Stimulated activated CD8-positive, alpha-beta memory T cell treated with anti-CD3 and anti-CD28 coated beads, Interleukin-4, amount 100 ng/mL, for 4 hours (primary cell): ENCODE data around the gene WNK2.

Experiments used
- DNase-seq, 2 donors: peaks; one replicate each; pipeline ENCODE4 v3.0.0-alpha.2; 2020; ENCODE audit warnings: low read depth in 2 of 2, low spot score in 1 of 2

The WNK2 gene

DNA sequence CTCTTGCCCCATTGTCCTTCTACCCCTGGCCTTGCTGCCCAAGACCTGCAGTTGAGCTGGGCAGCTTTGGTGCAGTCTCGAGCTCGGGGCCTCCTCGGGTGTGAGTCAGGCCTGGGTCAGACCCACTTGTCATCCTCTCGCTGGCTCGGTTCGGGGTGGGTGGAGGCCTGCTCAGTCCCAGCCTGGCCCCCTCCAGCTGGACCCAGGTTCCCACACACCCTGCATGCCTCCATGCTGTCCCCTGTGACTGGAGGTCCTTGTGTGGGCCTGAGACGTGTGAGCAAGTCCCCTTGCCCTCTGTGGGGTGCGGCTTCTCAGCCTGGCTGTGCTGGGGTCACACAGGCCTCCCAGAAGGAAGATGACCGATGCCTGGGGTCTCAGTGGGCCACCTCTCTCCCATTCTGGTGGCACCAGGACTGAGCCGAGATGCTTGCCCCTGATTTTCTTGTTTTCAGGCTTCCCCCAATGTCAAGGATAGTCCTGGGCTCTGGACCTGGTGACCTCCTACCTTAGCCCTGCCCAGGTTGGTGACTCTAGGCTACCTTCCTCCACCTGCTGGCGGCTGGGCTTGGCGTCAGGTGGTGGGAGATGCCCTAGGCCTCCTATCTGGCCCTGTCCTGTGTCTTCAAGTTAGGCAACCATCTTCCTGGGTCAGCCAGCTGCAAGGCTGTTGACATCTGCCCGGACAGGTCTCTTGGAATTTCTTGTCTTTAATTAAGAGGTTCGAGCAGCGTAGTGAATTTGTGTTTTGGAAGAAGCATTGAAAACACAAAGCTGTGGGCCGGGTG, 15.1 kb downstream of the WNK2 start:
- DNase-seq: no peak

DNA sequence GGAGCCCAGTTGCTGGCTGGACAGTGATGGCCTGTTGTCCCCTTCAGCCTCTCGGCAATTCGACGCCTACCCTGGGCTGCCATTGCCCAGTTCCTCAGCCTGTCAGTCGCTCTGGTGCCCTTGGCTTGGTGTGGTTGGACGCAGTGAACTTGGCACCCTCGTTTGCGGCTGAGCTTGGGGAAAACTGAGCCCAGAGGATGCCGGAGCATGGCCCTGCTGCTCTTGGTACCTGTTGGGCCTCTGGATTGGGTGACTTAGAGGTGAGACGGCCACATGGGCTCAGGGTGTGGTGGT, 16.5 kb downstream of the WNK2 start:
- no peak for DNase-seq

DNA sequence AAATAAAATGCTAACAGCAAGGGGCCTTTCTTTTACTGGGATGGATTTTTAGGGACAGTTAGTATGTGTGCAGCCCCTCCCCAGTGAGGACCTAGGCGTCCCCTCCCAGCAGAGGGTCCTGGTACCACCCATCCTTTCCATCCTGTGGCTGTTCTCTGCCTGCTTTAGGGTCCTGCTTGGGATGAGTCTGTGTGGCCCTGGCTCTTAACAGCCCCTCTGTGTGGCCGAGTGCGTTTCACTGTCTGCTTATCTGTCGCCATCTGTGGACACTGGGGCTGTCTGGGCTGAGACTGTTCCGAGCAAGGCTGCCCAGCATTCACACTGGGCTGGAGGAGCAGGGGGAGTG, 17.0 kb downstream of the WNK2 start:
- no peak for DNase-seq

DNA sequence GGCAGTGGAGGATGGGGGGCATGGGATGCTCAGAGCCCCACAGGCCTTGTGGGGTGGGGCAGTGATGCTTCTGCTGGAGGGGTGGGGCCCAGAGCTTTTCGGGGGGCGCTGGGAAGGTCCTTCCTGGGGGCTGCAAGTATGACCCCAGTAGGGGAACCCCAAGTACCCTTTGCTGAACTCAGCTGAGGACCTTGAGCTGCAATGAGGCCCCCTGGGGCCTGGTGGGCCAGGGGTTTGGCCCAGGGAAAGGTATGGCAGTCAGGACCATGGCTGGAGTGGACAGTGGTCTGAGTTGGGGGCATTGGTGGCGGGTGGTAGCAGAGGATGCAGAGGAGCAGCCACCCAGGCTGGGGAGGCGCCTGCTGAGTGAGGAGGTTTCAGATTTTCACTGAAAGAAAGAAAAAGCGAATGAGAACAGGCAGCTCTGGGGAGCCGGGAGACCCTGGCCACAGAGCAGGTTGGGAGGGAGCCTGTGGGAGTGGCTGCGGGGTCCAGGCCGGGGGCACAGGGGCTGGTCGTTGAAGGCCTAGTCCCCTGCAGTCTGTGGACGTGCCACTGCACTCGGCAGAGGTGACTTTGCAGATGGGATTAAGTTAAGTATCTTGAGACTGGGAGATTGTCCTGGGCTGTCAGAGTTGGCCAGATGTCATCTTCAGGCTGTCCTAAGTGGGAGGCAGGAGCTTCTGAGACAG, 19.2 kb downstream of the WNK2 start:
- DNase-seq: no peak

DNA sequence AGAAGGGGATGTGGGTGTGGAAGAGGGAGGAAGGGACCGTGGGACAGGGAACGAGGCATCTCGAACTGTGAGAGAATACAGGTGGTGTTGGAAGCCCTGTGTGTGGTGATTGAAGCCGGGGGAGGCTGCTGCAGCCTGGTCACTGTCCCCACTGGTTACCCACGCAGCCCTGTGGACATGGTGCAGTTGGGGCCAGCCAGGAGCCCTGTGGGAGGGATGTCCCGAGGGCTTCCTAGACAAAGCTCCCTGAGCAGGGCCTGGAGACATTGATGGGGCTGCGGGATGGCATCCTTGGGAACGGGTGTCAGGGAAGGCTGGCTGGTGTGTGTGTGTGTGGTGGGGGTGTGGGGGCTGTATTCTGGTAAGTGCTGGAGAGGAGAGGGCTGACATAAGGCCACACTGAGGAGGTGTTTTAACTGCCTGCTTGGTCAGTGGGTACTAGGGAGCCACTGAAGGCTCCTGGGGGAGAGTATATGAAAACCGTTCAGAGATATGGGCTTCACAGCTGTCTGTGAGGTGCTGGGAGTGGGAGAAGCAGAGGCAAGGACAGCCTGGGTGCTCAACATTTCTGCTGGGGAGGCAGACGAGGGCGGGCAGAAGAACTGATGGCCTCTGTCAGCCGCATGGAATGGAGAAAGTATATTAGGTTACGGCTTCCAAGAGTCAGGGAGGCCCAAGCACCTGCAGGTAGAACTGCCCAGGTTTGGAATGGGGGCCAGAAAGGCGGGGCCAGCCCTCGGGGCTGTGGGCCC, 20.0 kb downstream of the WNK2 start:
- DNase-seq: no peak

DNA sequence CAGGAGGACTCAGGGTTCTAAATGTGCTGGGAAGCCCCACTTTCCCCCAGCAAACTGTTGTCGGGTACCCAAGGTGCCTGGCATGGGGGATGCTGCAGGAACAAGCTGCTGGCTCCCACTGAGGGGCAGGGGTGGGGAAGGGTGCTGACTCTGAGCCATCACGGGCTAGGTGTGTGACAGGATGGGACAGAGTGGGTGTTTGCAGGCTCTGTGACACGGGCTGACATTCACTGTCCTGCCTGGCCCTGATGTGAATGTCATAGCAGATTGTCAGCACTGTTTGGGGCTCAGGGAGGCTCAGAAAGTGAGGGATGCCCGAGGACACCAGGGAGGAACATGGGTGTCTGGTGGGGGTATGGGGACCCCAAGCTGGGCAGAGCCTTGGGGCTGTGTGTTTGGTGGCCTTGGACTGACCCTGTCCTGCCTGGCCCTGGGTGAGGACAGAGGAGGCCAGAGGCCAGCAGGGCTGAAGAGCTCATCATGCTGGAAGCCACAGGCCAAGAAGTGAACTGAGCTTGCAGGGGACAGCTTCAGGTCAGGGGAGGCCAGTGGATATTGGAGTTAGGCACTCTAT, 20.6 kb downstream of the WNK2 start:
- no peak for DNase-seq

DNA sequence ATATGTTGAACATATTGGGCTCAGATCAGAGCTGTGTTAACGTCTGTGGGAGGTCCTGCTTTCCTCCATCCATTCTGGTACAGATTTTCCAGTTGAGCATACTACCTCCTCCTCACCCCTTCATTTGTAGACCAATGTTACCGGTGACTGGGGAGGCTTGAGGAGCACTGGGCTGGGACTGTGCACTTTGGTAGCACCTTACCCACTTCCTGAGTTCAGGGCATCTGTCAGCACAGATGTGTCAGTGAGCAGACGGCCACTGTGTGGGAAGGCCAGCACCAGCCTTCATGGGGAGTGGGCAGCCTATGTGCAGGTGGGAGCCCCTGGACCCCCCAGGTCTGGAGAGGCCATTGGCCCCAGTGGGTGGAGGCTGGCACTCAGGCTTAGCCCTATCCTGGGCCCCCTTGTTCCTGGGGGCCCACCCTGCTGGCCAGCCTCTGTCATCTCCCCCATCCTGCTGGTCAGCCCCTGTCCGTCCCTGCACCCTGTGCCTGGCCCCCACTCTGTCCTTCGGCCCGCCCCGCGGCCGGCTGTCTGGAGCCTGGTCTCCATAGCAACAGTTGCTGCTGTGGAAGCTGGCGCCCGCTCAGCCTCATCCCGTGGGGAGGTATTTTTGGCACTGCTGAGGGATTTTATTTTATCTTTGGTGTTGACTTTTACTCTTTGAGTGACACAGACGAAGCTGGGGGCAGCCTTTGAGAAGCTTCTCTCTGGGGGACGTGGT, 21.3 kb downstream of the WNK2 start:
- no peak for DNase-seq

DNA sequence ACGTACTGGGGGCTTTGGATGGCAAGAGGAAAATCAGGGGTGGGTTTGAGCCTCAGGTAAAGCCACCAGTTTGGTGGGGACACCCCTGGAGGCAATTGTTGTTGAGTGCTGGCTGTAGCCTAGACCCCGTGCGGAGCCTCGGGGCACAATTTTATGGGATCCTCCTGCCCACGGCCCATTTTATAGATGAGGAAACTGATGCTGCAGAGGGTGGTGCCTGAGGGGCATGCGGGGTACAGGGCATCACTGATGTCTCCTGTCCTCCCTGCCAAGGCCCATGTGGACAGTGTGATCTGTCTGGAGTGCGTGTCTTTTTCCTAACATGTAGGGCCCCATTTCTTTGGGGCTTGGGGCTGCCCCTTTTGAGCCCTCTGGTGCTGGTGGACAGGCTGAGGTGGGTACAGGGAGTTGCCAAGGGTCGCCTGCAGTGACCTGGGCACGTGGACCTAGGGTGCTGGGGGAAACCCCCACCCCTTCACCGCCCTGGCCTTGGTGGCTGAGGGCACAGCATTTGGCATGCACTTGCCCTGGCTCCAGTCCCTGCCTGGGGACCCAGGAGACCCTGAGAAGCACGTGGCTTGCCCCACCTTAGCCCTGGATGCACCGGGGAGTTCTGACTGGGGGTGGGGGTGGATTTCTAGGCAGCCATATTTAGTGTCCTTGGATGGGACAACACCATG, 22.1 kb downstream of the WNK2 start:
- DNase-seq: no peak

DNA sequence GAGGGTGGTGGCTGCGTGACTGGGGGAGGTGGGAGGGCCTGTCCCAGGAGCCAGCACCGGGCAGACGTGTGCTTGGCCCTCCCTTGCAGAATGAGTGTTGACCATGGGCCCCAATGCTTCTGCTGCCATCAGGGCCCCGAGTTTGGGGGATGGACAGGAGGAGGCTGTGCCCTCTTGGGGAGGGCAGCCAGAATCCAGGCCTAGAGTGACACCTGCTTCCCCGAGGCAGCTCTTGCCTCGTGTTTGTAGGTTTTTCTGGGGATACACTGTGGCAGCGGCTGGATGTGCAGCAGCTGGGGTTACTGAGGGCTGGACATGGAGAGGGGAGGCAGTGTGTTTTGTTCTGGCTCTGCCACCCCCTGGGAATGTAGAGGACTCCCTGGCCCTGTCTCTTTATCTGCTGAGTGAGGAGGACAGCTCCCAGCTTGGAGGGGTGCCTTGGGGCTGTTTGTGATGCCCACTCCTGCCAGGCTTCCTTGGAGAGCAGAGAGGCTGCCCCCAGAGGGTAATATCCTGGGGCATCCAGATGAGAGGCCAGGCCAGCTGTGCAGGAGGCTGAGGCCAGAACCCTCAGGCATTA, 22.7 kb downstream of the WNK2 start:
- no peak for DNase-seq

DNA sequence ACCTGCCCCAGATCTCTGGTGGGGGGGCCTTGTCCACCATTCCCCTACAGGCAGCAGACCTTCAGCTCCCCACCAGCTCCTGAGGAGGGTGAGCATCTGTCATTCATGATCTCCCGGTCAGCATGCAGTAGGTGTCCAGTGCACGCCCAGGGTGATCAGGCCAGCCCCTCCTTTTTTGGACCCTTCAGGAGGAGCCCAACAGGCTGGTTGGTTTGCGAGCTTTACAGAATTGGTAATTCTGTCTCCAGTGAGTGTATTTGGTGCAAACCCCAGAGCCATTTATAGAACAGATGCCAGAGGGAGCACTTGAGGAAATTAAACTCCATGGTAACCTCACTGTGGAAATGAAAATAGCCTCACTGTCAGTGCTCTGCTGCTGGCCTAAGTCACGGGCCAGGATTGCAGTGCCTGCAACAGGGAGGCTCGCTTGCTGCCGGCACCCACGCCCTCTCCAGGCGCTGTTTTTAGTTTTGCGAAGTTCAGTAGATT, 23.4 kb downstream of the WNK2 start:
- no peak for DNase-seq

DNA sequence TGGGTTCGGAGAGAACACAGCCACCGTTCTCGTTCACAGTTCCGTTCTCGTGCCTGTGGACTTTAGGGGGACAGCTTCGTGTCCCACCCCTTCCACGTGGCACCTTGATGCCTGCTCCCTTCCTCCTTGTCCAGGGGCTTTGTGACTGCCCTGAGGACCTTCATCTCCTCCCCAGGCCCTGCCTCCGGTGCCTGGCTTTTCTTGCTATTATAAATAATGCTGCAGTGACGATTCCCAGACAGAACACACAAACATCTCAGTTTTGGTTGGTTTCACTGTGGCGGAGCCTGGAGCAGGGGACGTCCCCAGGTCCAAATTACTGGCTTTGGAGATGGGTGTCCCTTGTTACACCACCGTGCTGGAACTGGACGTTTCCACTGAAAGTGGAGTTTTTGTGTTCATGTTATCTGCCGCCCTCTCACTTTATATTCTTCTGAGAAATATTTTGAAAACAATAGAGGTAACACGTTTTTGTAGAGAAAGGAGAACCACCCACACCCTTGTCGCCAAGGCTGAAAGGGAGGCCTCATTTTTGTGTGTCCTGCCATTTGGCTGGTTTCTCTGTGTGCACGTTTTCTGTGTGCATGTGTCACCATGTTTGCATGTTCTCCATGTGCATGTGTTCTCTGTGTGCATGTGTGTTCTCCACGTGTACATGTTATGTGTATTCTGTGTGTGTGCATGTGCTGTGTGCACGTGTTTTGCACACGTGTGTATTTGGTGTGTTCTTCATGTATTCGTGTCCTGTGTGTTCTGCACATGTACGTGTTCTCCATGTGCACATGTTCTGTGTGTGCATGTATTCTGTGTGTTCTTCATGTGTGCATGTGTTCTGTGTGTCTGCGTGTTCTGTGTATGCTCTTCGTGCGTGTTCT, 24.2 kb downstream of the WNK2 start:
- no peak for DNase-seq

DNA sequence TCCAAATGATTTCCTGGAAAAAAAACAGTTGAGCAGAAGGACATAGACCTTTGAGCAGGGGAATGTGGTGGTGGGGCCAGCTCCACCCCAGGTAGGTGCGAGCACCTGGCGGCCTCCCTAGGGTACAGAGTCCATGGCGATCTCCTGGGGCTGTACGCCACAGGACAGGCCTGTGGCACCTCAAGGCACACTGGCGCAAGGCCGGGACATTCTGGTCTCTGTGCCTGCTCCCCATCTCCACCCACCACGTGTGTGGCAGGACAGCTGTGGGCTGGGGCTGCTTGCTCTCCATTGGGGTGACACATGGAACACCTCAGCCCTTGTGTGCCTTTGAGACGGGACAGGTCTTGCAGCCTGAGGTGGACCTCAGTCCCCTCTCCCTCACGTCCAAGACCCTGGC, 25.2 kb downstream of the WNK2 start:
- DNase-seq: no peak

DNA sequence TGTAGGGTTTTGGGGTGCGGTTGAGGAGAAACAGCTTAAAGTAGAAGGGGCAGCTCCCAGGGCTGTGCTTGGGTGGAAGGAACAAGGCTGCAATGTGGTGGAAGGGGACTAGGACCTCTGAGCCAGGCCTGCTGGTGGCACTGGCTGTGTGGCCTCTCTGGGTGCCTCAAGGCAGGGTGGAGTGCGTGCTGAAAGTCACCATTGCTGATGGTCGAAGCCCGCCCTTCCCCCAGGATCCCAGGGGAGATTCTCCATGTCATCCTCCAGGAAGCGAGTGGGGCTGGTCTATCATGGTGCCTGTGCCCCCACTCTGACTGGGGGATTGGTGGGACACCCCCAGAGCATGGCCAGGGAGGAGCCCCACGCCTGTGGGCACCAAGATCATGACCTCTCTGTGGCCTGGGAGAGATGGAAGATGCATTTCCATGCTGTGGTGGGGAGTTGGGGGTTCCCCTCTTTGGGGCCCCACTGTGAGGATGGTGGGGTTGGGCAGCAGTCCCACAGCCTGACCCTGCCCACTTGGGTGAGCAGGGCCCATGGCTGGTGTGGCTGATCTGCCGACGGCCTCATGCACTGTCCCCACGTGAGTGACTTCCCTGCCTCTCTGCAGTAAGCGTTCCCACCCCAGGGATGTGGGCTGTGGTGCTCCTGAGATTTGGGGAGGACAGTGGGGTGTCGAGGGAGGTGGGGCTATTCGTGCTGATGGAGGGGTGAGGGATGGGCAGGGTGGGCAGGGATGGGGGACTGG, 25.8 kb downstream of the WNK2 start:
- no peak for DNase-seq

DNA sequence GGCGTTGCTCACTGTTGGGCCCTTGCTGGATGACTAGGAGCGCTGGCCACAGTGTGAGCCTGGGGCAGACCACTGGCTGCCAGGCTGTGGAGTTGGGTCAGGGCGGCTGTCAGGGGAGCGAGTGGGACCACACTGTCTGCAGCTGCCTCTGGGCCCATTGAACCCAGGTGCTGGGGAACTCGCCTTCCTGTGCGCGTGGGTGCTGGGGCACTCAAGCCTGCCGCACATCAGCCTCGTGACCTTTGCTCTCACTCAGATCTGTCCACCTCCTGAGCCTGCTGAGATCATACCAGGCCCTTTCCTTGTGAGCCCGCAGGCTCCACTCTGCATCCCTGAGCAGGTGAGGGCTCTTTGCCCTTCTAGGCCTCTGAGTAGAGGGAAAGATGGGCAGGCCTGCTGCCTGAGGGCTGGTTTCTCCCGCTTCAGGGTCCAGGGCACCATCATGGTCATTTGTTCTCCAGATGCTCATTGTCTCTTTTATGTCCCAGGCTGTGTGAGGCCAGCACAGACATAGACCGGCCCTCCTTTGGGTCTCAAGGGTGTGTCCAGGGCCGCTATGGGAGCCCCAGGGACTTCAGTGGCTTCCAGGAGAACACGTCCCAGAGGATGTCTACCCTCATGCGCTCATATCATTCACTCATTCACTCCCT, 26.5 kb downstream of the WNK2 start:
- no peak for DNase-seq

DNA sequence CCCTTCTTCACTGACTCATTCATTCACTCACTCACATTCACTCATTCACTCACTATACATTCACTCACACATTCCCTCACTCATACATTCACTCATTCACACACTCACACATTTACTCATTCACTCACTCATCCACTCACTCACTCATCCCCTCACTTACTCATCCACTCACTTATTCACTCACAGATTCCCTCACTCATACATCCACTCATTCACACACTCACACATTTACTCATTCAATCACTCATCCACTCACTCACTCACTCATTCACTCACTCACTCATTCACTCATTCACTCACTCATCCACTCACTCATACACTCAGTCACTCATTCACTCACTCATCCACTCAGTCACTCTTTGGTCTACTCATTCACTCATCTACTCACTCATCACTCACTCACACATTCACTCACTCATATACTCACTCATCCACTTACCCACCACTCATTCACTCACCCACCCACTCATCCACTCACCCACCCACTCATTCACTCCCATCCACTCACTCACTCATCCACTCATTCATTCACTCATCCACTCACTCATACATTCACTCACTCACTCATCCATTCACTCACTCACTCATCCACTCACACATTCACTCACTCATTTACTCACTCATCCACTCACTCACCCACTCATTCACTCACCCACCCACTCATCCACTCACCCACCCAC, 27.2 kb downstream of the WNK2 start:
- DNase-seq: no peak

DNA sequence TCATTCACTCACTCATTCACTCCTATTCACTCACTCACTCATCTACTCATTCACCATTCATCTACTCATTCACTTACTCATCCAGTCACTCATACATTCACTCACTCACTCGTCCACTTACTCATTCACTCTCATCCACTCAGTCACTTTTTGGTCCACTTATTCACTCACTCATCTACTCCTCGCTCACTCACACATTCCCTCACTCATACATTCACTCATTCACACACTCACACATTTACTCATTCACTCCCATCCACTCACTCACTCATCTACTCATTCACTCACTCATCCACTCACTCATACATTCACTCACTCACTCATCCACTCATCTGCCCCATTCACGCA, 27.7 kb downstream of the WNK2 start:
- no peak for DNase-seq

DNA sequence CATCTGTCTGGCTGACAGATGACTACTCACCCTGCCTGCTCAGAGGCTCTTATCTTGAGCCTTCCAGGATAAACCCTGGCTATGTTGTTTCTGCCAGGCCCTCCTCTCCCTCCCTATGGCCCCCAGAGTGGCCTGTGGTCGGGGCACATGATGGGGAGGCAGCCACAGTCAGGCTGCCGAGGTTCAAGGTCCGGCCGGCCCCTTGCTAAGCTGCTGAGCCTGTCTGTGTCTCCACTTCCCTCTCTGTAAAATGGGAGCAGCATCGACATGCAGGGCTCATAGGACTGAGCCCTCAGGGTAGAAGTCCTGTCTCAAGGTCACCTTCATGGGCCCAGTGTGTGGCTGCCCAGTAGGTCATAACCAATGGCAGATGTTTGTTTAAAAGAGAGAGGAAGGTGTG, 28.5 kb downstream of the WNK2 start:
- DNase-seq: no peak

DNA sequence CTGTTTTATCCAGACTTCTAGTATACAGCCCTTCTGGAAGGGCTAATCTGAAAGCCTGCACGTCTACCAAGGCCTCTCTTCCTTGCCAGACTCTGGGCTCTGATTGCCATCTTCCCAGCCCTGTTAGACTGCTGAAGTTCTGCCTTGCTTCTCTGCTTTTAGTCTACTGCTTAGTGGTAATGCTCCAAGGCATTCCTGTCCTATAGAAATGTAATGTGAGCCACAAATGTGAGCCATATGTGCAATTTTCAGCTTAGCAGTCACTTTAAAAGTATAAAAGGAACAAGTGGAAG, 32.1 kb downstream of the WNK2 start:
- no peak for DNase-seq
